Astrocyte (in vitro differentiated cells and primary cell): ENCODE data around the gene BLOC1S5. TPM values are rescaled to one million over a fixed set of nuclear protein-coding genes. Genes with fewer than 3 reads are reported as not detected.

Source experiments
- DNase-seq: peaks from one replicate; pipeline ENCODE4 v3.0.0-alpha.2; 2010; ENCODE audit warnings: low read depth
- FAIRE-seq: peaks from 2 replicates; lab custom pipeline; 2011; peaks lifted over from hg19 to GRCh38; lab: Jason Lieb, UNC
- H2AFZ ChIP-seq: 2 replicates; pipeline ENCODE4 v1.6.0; 2012; ENCODE audit warnings: low read depth, low read length, inconsistent platforms
- H3K27ac ChIP-seq: 2 replicates; pipeline ENCODE4 v1.5.1; 2011; ENCODE audit warnings: low read depth, low read length, inconsistent platforms
- H3K27me3 ChIP-seq: 2 replicates; pipeline ENCODE4 v1.6.0; 2011; ENCODE audit warnings: low read length, inconsistent platforms; ENCODE audit not compliant: insufficient read depth
- H3K36me3 ChIP-seq: 2 replicates; pipeline ENCODE4 v1.5.1; 2011; ENCODE audit warnings: low read length, inconsistent platforms; ENCODE audit not compliant: insufficient read depth
- H3K4me1 ChIP-seq: 2 replicates; pipeline ENCODE4 v1.5.1; 2011; ENCODE audit warnings: low read length, inconsistent platforms; ENCODE audit not compliant: insufficient read depth
- H3K4me2 ChIP-seq: 2 replicates; pipeline ENCODE4 v1.6.0; 2012; ENCODE audit warnings: low read length, inconsistent platforms
- H3K4me3 ChIP-seq: 2 replicates; pipeline ENCODE4 v1.5.1; 2011; ENCODE audit warnings: low read depth, mild to moderate bottlenecking, low read length, inconsistent platforms; ENCODE audit not compliant: insufficient read depth
- H3K79me2 ChIP-seq: 2 replicates; pipeline ENCODE4 v1.6.0; 2012; ENCODE audit warnings: mild to moderate bottlenecking, low read length, inconsistent platforms; ENCODE audit not compliant: insufficient read depth
- H3K9ac ChIP-seq: 2 replicates; pipeline ENCODE4 v1.6.0; 2012; ENCODE audit warnings: mild to moderate bottlenecking, low read length, inconsistent platforms
- H3K9me3 ChIP-seq: 2 replicates; pipeline ENCODE4 v1.5.1; 2012; ENCODE audit warnings: low read depth, mild to moderate bottlenecking, low read length, inconsistent platforms; ENCODE audit not compliant: insufficient read depth
- H4K20me1 ChIP-seq: 2 replicates; pipeline ENCODE4 v1.6.0; 2012; ENCODE audit warnings: low read length, inconsistent platforms; ENCODE audit not compliant: insufficient read depth
- H3K27ac Mint-ChIP-seq: one replicate; pipeline ENCODE4 v1.8.0; 2021; ENCODE audit warnings: mild to moderate bottlenecking, mixed read lengths; ENCODE audit not compliant: unreplicated experiment
- H3K27me3 Mint-ChIP-seq: one replicate; pipeline ENCODE4 v1.8.0; 2021; ENCODE audit warnings: low read depth, mixed read lengths; ENCODE audit not compliant: unreplicated experiment
- H3K36me3 Mint-ChIP-seq: one replicate; pipeline ENCODE4 v1.8.0; 2021; ENCODE audit warnings: low read depth, mixed read lengths; ENCODE audit not compliant: unreplicated experiment
- H3K4me1 Mint-ChIP-seq: one replicate; pipeline ENCODE4 v1.8.0; 2021; ENCODE audit warnings: low read depth, mixed read lengths; ENCODE audit not compliant: unreplicated experiment
- H3K4me3 Mint-ChIP-seq: one replicate; pipeline ENCODE4 v1.8.0; 2021; ENCODE audit warnings: mild to moderate bottlenecking, moderate library complexity, mixed read lengths; ENCODE audit not compliant: unreplicated experiment
- H3K9me3 Mint-ChIP-seq: one replicate; pipeline ENCODE4 v1.8.0; 2021; ENCODE audit warnings: mild to moderate bottlenecking, mixed read lengths; ENCODE audit not compliant: unreplicated experiment
- CTCF ChIP-seq: IDR thresholded peaks from 2 replicates; pipeline ENCODE4 v1.5.1; 2011; ENCODE audit warnings: low read depth, mild to moderate bottlenecking, inconsistent platforms, low read length, moderate library complexity; ENCODE audit not compliant: insufficient read depth
- EZH2 ChIP-seq: IDR thresholded peaks from 2 replicates; pipeline ENCODE4 v1.6.1; 2012; ENCODE audit warnings: mild to moderate bottlenecking, low read length, inconsistent platforms; ENCODE audit not compliant: insufficient read depth
- total RNA-seq: library from RNA; stranded (reverse); gene quantifications from 2 replicates; pipeline ENCODE4 v1.2.1, GENCODE V29; 2021

Gene BLOC1S5
- total RNA-seq, 1 donor from 2014 or later, result 8.2 TPM

- no peaks in the 10 kb centered on the region for H4K20me1 ChIP-seq
- Mint-ChIP-seq H3K4me3 (no peak overlapping the region), H3K27me3 (no peaks in the 10 kb centered on the region), H3K27ac (no peak overlapping the region), H3K9me3 (no peaks in the 10 kb centered on the region), H3K4me1 (peaks cover 2% of the 10 kb centered on the region), H3K36me3 (no peaks in the 10 kb centered on the region)
- no peak overlapping the region for H3K9ac ChIP-seq
- no peak overlapping the region for H3K4me3 ChIP-seq
- no peak overlapping the region for H3K4me2 ChIP-seq
- FAIRE-seq (no peak), DNase-seq (no peak)
- peaks cover 4% of the 10 kb centered on the region for H3K36me3 ChIP-seq
- H2AFZ ChIP-seq, result no peak overlapping the region
- H3K27me3 ChIP-seq, result no peaks in the 10 kb centered on the region
- no peak for TF ChIP-seq EZH2
- no peak for TF ChIP-seq CTCF
- no peak overlapping the region for H3K27ac ChIP-seq
- H3K4me1 ChIP-seq, result peaks cover 6% of the 10 kb centered on the region
- peaks cover 7% of the 10 kb centered on the region for H3K79me2 ChIP-seq
- H3K9me3 ChIP-seq, result no peaks in the 10 kb centered on the region
Measured at GRCh38 chr6:8060346-8060745, 3.8 kb downstream of the BLOC1S5 start.

GRCh38 chr6:8059129-8059528, 5.1 kb downstream of the BLOC1S5 start:
- no peak overlapping the region for H3K27ac ChIP-seq
- H3K4me1 ChIP-seq, result no peaks in the 10 kb centered on the region
- Mint-ChIP-seq H3K27ac (no peak overlapping the region), H3K4me3 (no peak overlapping the region), H3K4me1 (peaks cover 2% of the 10 kb centered on the region), H3K27me3 (no peaks in the 10 kb centered on the region), H3K9me3 (no peaks in the 10 kb centered on the region), H3K36me3 (no peaks in the 10 kb centered on the region)
- H3K79me2 ChIP-seq, result peaks cover 7% of the 10 kb centered on the region
- no peak for TF ChIP-seq EZH2
- peak; percentile 39 for TF ChIP-seq CTCF
- H3K4me3 ChIP-seq, result no peak overlapping the region
- peaks cover 4% of the 10 kb centered on the region for H3K36me3 ChIP-seq
- no peak overlapping the region for H3K9ac ChIP-seq
- H3K27me3 ChIP-seq, result no peaks in the 10 kb centered on the region
- no peak overlapping the region for H2AFZ ChIP-seq
- FAIRE-seq (no peak), DNase-seq (peak; percentile 22)
- H3K4me2 ChIP-seq, result no peak overlapping the region
- H3K9me3 ChIP-seq, result no peaks in the 10 kb centered on the region
- H4K20me1 ChIP-seq, result no peaks in the 10 kb centered on the region

DNA sequence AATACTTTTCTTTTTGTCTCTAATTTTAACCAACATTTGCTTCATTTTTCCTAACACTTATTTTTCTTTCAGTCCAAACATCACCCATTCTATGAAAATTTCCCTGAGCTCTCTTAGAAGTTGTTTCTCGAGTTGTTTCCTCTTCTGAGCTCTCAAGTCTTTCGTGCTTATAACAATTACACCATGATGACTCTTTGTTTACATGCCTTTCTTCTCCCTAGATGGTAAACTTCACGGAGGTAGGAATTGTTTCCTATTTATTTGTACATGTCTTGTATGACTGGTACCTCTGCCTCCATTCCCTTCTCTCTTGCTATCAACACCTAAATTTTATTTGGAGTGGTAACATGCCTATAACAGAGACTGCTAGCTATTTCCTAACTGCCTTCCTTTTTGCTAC, 6.4 kb downstream of the BLOC1S5 start:
- Histone ChIP-seq H3K4me2 (no peak overlapping the region), H3K79me2 (no peaks in the 10 kb centered on the region), H2AFZ (no peak overlapping the region), H4K20me1 (no peaks in the 10 kb centered on the region), H3K27me3 (no peaks in the 10 kb centered on the region), H3K9ac (no peak overlapping the region), H3K36me3 (peaks cover 4% of the 10 kb centered on the region), H3K27ac (no peak overlapping the region), H3K4me3 (no peak overlapping the region), H3K4me1 (no peaks in the 10 kb centered on the region), H3K9me3 (no peaks in the 10 kb centered on the region)
- H3K36me3 Mint-ChIP-seq, result no peaks in the 10 kb centered on the region
- no peaks in the 10 kb centered on the region for H3K27me3 Mint-ChIP-seq
- no peaks in the 10 kb centered on the region for H3K9me3 Mint-ChIP-seq
- TF ChIP-seq CTCF (no peak), EZH2 (no peak)
- no peak for DNase-seq
- H3K4me3 Mint-ChIP-seq, result no peak overlapping the region
- H3K27ac Mint-ChIP-seq, result no peak overlapping the region
- no peaks in the 10 kb centered on the region for H3K4me1 Mint-ChIP-seq
- no peak for FAIRE-seq
